GM12878 (cell line): ENCODE measurements around the gene MAD2L2.

Experiments used
- MXI1 ChIP-seq: fragments of 150-350 bp; IDR thresholded peaks from 2 replicates; pipeline ENCODE4 v1.6.1; 2011; ENCODE audit warnings: low read depth, mild to moderate bottlenecking, inconsistent platforms, low read length, improper control_type of control experiment
- RFX5 ChIP-seq: IDR thresholded peaks from 2 replicates; pipeline ENCODE4 v1.6.1; 2011; ENCODE audit warnings: low read depth, low read length, improper control_type of control experiment
- SREBF1 ChIP-seq: IDR thresholded peaks from 2 replicates; pipeline ENCODE4 v1.6.1; 2012; ENCODE audit warnings: mild to moderate bottlenecking, low read length
- TF ChIP-seq, protein P1 (sequence below), 3 experiments: IDR thresholded peaks in 2 of 3; conservative IDR thresholded peaks in 1 of 3; 2 replicates each; pipeline ENCODE4 v1.5.1; 2011; ENCODE audit warnings: low read depth in 3 of 3, low read length in 3 of 3, mild to moderate bottlenecking in 3 of 3, control low read depth in 2 of 3, moderate library complexity in 2 of 3, inconsistent platforms in 1 of 3, mixed read lengths in 1 of 3; ENCODE audit not compliant: control insufficient read depth in 2 of 3, insufficient read depth in 1 of 3; ENCODE audit errors: extremely low read depth in 1 of 3

DNA sequence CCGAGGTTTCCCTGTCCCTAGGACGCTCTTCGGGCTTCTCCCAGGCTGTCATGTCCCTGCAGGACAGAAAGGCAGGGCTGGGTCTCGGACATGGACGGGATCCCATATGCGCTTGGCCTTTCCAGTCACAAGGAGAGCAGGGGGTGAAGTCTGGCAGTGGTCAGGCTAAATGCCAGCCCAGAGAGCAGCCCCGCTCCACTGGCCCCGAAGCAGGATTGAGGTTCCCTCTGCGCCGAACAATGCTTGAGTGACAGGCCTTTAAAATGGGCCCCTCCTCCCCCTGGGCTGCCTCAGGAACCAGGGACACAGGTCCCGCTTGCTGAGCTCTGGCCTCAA is 23.2 kb upstream of the MAD2L2 start:
- TF ChIP-seq, protein P1, sequence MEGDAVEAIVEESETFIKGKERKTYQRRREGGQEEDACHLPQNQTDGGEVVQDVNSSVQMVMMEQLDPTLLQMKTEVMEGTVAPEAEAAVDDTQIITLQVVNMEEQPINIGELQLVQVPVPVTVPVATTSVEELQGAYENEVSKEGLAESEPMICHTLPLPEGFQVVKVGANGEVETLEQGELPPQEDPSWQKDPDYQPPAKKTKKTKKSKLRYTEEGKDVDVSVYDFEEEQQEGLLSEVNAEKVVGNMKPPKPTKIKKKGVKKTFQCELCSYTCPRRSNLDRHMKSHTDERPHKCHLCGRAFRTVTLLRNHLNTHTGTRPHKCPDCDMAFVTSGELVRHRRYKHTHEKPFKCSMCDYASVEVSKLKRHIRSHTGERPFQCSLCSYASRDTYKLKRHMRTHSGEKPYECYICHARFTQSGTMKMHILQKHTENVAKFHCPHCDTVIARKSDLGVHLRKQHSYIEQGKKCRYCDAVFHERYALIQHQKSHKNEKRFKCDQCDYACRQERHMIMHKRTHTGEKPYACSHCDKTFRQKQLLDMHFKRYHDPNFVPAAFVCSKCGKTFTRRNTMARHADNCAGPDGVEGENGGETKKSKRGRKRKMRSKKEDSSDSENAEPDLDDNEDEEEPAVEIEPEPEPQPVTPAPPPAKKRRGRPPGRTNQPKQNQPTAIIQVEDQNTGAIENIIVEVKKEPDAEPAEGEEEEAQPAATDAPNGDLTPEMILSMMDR (IDR thresholded peaks at IDR 0.05 in 2 of 3, conservative IDR thresholded peaks at IDR 0.05 in 1 of 3; ENCODE audit: control insufficient read depth in 2 of 3, extremely low read depth in 1 of 3, insufficient read depth in 1 of 3, low read depth in 3 of 3, low read length in 3 of 3), result no peak
- TF ChIP-seq MXI1 (no peak), SREBF1 (no peak), RFX5 (no peak)
